GM12864 (cell line): ENCODE results near the gene PTGR3.

ENCODE experiments used
- DNase-seq: peaks from one replicate; pipeline ENCODE4 v3.0.0-alpha.2; 2011; ENCODE audit warnings: low read depth
- H3K4me3 ChIP-seq: 2 replicates; pipeline ENCODE4 v1.5.1; 2011; ENCODE audit warnings: mild to moderate bottlenecking, low read depth, low read length, control low read depth
- CTCF ChIP-seq: IDR thresholded peaks from 2 replicates; pipeline ENCODE4 v1.5.1; 2011; ENCODE audit warnings: low read depth, mild to moderate bottlenecking, moderate library complexity, low read length, control low read depth, inconsistent platforms; ENCODE audit errors: missing control alignments

PTGR3 gene

DNA sequence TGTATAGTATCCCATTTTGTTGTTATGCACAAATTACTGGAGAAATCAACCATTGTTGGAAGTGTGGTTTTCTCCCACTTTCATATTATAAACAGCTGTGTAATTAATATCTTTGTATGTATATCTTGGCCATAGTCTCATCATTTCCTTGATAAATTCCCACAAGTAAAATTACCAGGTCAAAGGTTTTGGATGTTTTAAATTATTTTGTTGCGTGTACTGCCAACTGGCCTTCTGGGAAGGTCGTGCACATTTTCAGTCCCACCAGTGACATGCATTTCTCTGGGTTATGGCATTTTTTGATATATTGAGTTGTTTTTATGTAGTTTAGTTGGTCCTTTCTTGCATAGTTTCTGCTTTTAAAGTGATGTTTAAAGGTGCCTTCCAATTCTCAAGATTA is 43.2 kb upstream of the PTGR3 start:
- H3K4me3 ChIP-seq, result no peak overlapping the region
- DNase-seq, result no peak
- TF ChIP-seq CTCF, result no peak

DNA sequence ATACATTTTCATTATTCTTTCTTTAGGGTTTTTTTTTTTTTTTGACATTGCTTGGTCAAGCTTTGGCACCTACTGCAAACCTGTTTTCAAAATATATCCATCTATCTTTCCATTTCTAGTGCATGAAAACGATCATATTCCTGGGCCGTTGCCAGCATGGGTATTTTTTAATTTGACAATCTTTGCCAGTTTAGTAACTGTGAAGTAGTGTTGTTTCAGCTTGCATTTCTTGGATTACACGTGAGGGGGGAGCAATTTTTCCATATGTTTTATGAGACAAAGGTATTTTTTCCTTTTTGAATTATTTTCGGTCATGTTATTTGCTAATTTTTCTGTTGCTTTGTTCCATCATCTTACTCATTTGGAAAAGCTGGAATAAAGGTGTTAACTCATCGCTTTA is 42.5 kb upstream of the PTGR3 start:
- DNase-seq, result no peak
- H3K4me3 ChIP-seq, result no peak overlapping the region
- TF ChIP-seq CTCF, result no peak

GRCh38 chr18:75250471-75250821 is 41.5 kb upstream of the PTGR3 start:
- no peak for DNase-seq
- no peak for TF ChIP-seq CTCF
- no peak overlapping the region for H3K4me3 ChIP-seq

DNA sequence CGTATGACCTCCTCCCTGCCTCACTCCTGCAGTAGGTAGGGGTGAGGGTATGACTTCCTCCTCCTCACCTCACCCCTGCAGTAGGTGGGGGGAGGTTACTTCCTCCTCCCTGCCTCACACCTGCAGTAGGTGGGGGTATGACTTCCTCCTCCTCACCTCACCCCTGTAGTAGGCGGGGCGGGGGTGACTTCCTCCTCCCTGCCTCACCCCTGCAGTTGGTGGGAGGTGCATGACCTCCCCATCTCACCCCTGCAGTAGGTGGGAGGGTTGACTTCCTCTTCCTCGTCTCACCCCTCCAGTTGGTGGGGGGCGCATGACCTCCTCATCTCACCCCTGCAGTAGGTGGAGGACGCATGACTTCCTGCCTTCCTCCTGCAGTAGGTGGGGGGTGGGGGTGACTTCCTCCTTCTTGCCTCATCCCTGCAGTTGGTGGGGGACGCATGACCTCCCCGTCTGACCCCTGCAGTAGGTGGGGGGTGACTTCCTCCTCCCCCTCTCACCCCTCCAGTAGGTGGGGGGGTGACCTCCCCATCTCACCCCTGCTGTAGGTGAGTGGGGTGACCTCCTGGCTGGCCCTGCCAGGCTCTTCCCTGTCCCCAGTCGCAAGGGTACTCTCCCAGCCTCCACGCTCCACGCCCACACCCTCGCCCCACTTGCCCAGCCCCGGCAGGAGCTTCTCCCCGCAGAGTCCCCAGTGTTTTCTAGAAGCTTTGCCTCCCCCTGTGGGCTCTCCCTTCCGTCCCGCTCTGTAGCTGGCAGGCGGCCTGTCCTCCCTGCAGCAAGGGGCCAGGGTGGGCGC is 40.9 kb upstream of the PTGR3 start:
- no peak for DNase-seq
- no peak for TF ChIP-seq CTCF
- H3K4me3 ChIP-seq, result no peak overlapping the region

DNA sequence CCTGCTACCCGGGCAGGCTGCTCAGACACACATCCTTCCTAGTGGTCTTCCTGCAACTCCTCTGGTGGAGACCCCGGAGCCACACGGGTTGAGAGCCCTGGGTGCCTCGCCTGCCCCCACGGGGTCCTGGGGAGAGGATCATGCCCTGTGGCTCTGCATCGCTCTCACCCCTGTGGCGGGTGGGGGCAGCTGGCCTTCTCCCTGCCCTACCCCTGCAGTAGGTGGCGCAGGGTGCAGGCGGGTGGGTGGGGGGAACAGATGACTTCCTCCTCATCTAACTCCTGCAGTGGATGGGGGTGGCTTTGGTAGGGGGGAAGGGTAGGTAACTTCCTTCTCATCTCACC is 40.2 kb upstream of the PTGR3 start:
- H3K4me3 ChIP-seq, result no peak overlapping the region
- no peak for DNase-seq
- TF ChIP-seq CTCF, result no peak

GRCh38 chr18:75248426-75249174 is 39.7 kb upstream of the PTGR3 start:
- DNase-seq, result no peak
- no peak overlapping the region for H3K4me3 ChIP-seq
- TF ChIP-seq CTCF, result no peak
